H1 (cell line): ENCODE measurements around the gene FAM209B. TPM values are rescaled to one million over a fixed set of nuclear protein-coding genes. Genes with fewer than 3 reads are reported as not detected.

ENCODE experiments used
- CTCF ChIA-PET: fragments of 300-600 bp; sonication (Branson Sonifier 250); formaldehyde crosslinking; loops from one replicate; lab custom pipeline; 2021; ENCODE audit not compliant: partially characterized antibody; lab: Charles Lee
- POLR2A ChIA-PET: fragments of 300-600 bp; sonication (Branson Sonifier 250); formaldehyde crosslinking; loops from one replicate; lab custom pipeline; 2021; ENCODE audit warnings: inconsistent platforms; ENCODE audit not compliant: partially characterized antibody; lab: Charles Lee
- DNase-seq, 2 experiments: peaks; one replicate each; pipeline versions ENCODE4 v3.0.0 to v3.0.0-alpha.2; 2010 to 2022; ENCODE audit warnings: low spot score in 2 of 2, low read depth in 1 of 2, mixed read lengths in 1 of 2
- FAIRE-seq: peaks from 2 replicates; lab custom pipeline; 2011; peaks lifted over from hg19 to GRCh38; lab: Jason Lieb, UNC
- H2AFZ ChIP-seq: 2 replicates; pipeline ENCODE4 v1.8.1; 2012; ENCODE audit warnings: low read length, inconsistent platforms
- H2AK5ac ChIP-seq: 2 replicates; pipeline ENCODE4 v1.6.1; 2013; ENCODE audit warnings: low read depth, low read length
- H2BK120ac ChIP-seq: replicated peaks from 2 replicates; pipeline ENCODE3; 2013; ENCODE audit warnings: low read depth, low read length, inconsistent platforms
- H2BK12ac ChIP-seq: 2 replicates; pipeline ENCODE4 v1.6.1; 2013; ENCODE audit warnings: low read depth, low read length
- H2BK15ac ChIP-seq: 2 replicates; pipeline ENCODE4 v1.6.1; 2013; ENCODE audit warnings: low read length
- H2BK20ac ChIP-seq: 2 replicates; pipeline ENCODE4 v1.6.1; 2013; ENCODE audit warnings: low read length
- H2BK5ac ChIP-seq: 2 replicates; pipeline ENCODE4 v1.6.1; 2013; ENCODE audit warnings: low read depth, low read length
- H3K14ac ChIP-seq: 2 replicates; pipeline ENCODE4 v1.6.1; 2013; ENCODE audit warnings: inconsistent platforms; ENCODE audit not compliant: insufficient read length
- H3K18ac ChIP-seq: 2 replicates; pipeline ENCODE4 v1.6.1; 2013; ENCODE audit warnings: low read length; ENCODE audit errors: extremely low read depth
- H3K23ac ChIP-seq: 2 replicates; pipeline ENCODE4 v1.6.1; 2013; ENCODE audit warnings: inconsistent platforms; ENCODE audit not compliant: insufficient read length
- H3K23me2 ChIP-seq: 2 replicates; pipeline ENCODE4 v1.6.1; 2013; ENCODE audit warnings: low read depth, low read length
- H3K27ac ChIP-seq: 2 replicates; pipeline ENCODE4 v1.6.1; 2011; ENCODE audit warnings: low read depth, low read length, inconsistent platforms
- H3K27me3 ChIP-seq, 4 experiments: replicated peaks in 1 of 4; 1 replicate in 1 of 4; 2 replicates in 3 of 4; pipeline versions ENCODE4 v1.6.1 to v1.8.1; 2011 to 2013; ENCODE audit warnings: low read length in 3 of 4, mild to moderate bottlenecking in 3 of 4, inconsistent platforms in 2 of 4, mixed read lengths in 2 of 4, moderate library complexity in 1 of 4; ENCODE audit not compliant: control insufficient read depth in 3 of 4, insufficient read depth in 3 of 4; ENCODE audit errors: extremely low read depth in 1 of 4
- H3K36me3 ChIP-seq, 4 experiments: 2 replicates each; pipeline versions ENCODE4 v1.6.1 to v1.8.1; 2011 to 2013; ENCODE audit warnings: mild to moderate bottlenecking in 4 of 4, low read length in 3 of 4, moderate library complexity in 2 of 4, control low read depth in 1 of 4, inconsistent platforms in 1 of 4; ENCODE audit not compliant: insufficient read depth in 4 of 4, control insufficient read depth in 2 of 4
- H3K4ac ChIP-seq: replicated peaks from 2 replicates; pipeline ENCODE3; 2013; ENCODE audit warnings: low read length, low read depth, mixed read lengths, inconsistent platforms; ENCODE audit not compliant: insufficient read length
- H3K4me1 ChIP-seq, 4 experiments: replicated peaks in 1 of 4; 1 replicate in 1 of 4; 2 replicates in 3 of 4; pipeline versions ENCODE4 v1.6.1 to v1.8.1; 2011 to 2013; ENCODE audit warnings: low read length in 3 of 4, inconsistent platforms in 2 of 4, mixed read lengths in 1 of 4; ENCODE audit not compliant: insufficient read depth in 4 of 4, control insufficient read depth in 3 of 4
- H3K4me2 ChIP-seq, 2 experiments: 2 replicates each; pipeline versions ENCODE4 v1.6.1 to v1.8.1; 2011 to 2013; ENCODE audit warnings: low read depth in 2 of 2, low read length in 2 of 2, control low read depth in 1 of 2, inconsistent platforms in 1 of 2, mild to moderate bottlenecking in 1 of 2; ENCODE audit not compliant: insufficient read depth in 1 of 2
- H3K4me3 ChIP-seq, 4 experiments: fragments of 200-600, 300-600 bp in 1 of 4; sonication (generic), shearing (Covaris generic), sonication (Bioruptor Twin) in 1 of 4; 2 replicates each; pipeline versions ENCODE4 v1.5.1 to v1.8.1; 2011 to 2016; ENCODE audit warnings: low read length in 4 of 4, low read depth in 3 of 4, control low read depth in 2 of 4, inconsistent platforms in 2 of 4, mild to moderate bottlenecking in 2 of 4, mixed read lengths in 1 of 4, moderate library complexity in 1 of 4; ENCODE audit not compliant: insufficient read depth in 2 of 4; ENCODE audit errors: extremely low read depth in 1 of 4
- H3K56ac ChIP-seq: replicated peaks from 2 replicates; pipeline ENCODE3; 2013; ENCODE audit warnings: low read depth, mild to moderate bottlenecking, mixed read lengths, low read length, inconsistent platforms; ENCODE audit not compliant: insufficient read length
- H3K79me1 ChIP-seq: 2 replicates; pipeline ENCODE4 v1.6.1; 2013; ENCODE audit warnings: low read depth, low read length, control low read depth
- H3K79me2 ChIP-seq, 2 experiments: 2 replicates each; pipeline versions ENCODE4 v1.6.1 to v1.8.1; 2012 to 2013; ENCODE audit warnings: low read length in 2 of 2, mild to moderate bottlenecking in 2 of 2, inconsistent platforms in 1 of 2; ENCODE audit not compliant: insufficient read depth in 2 of 2, control insufficient read depth in 1 of 2
- H3K9ac ChIP-seq, 4 experiments: replicated peaks in 1 of 4; 1 replicate in 1 of 4; 2 replicates in 3 of 4; pipeline versions ENCODE4 v1.6.1 to v1.8.1; 2011 to 2013; ENCODE audit warnings: low read depth in 3 of 4, low read length in 3 of 4, control low read depth in 2 of 4, mild to moderate bottlenecking in 2 of 4, moderate library complexity in 2 of 4, inconsistent platforms in 1 of 4; ENCODE audit errors: extremely low read depth in 1 of 4
- H3K9me3 ChIP-seq, 2 experiments: 2 replicates each; pipeline versions ENCODE4 v1.6.1 to v1.8.1; 2012 to 2013; ENCODE audit warnings: mild to moderate bottlenecking in 2 of 2, moderate library complexity in 2 of 2, control low read depth in 1 of 2, inconsistent platforms in 1 of 2, low read depth in 1 of 2, low read length in 1 of 2, mixed read lengths in 1 of 2; ENCODE audit not compliant: insufficient read depth in 2 of 2
- H4K20me1 ChIP-seq, 2 experiments: replicated peaks in 1 of 2; 2 replicates each; pipeline versions ENCODE3 to v1.8.1; 2011 to 2013; ENCODE audit warnings: inconsistent platforms in 2 of 2, low read length in 2 of 2, mild to moderate bottlenecking in 1 of 2; ENCODE audit not compliant: insufficient read depth in 2 of 2, control insufficient read depth in 1 of 2
- H4K5ac ChIP-seq: 2 replicates; pipeline ENCODE4 v1.6.1; 2013; ENCODE audit warnings: low read length, low read depth, mixed read lengths, inconsistent platforms; ENCODE audit not compliant: insufficient read length
- H4K8ac ChIP-seq: 2 replicates; pipeline ENCODE4 v1.8.0; 2013; ENCODE audit warnings: mild to moderate bottlenecking, moderate library complexity, low read length, inconsistent platforms; ENCODE audit not compliant: insufficient read depth; ENCODE audit errors: extremely low read depth
- H4K91ac ChIP-seq: replicated peaks from 2 replicates; pipeline ENCODE3; 2013; ENCODE audit warnings: low read length, mixed read lengths, inconsistent platforms; ENCODE audit not compliant: insufficient read length
- HDAC6 ChIP-seq: IDR thresholded peaks from one replicate; pipeline ENCODE4 v1.7.1; 2012; ENCODE audit warnings: low read depth, mild to moderate bottlenecking, inconsistent platforms, low read length, moderate library complexity
- RAD21 ChIP-seq, 2 experiments: IDR thresholded peaks in 1 of 2; conservative IDR thresholded peaks in 1 of 2; 2 replicates each; pipeline ENCODE4 v1.6.1; 2011; ENCODE audit warnings: low read depth in 2 of 2, low read length in 2 of 2, improper control_type of control experiment in 1 of 2, inconsistent platforms in 1 of 2, mild to moderate bottlenecking in 1 of 2, moderate library complexity in 1 of 2
- YY1 ChIP-seq: IDR thresholded peaks from 2 replicates; pipeline ENCODE4 v1.6.1; 2011; ENCODE audit warnings: low read depth, mild to moderate bottlenecking, low read length
- ZNF274 ChIP-seq: IDR thresholded peaks from 2 replicates; pipeline ENCODE4 v1.7.0; 2012; ENCODE audit warnings: low read length, borderline replicate concordance; ENCODE audit errors: extremely low read depth
- WGBS, 2 experiments: shearing (Covaris generic) in 1 of 2; methylation state at CpG; one replicate each; pipeline versions ENCODE4 v1.1.6 to v1.1.7; 2013 to 2015; ENCODE audit warnings: low lambda C conversion rate in 2 of 2, mixed read lengths in 2 of 2, inconsistent platforms in 1 of 2, low coverage in 1 of 2, missing lambda C conversion rate in 1 of 2; ENCODE audit not compliant: insufficient replicate concordance in 2 of 2, insufficient coverage in 1 of 2, insufficient read length in 1 of 2; ENCODE audit errors: extremely low coverage in 1 of 2, missing lambda C conversion rate in 1 of 2; 5-methylcytosine and 5-hydroxymethylcytosine counted together
- polyA plus RNA-seq, 7 experiments: library from polyadenylated mRNA; depleted of rRNA in 3 of 7; stranded (reverse) in 5 of 7; unstranded in 2 of 7; fragments of >200 nt in 5 of 7; fragments of 200-250 nt in 2 of 7; gene quantifications; 1 replicate in 5 of 7; 2 replicates in 1 of 7; 4 replicates in 1 of 7; pipeline versions ENCODE4 v1.2.1 to v1.2.3, GENCODE V29; 2011 to 2013; ENCODE audit warnings: missing spikeins in 2 of 7, mixed read lengths in 2 of 7
- total RNA-seq: library from RNA; stranded (reverse); fragmentation: NEBNext Ultra II Directional; extraction: Animal tissue kit (Norgen Biotek cat#: 25700); gene quantifications from 2 replicates; pipeline ENCODE4 v1.2.1, GENCODE V29; 2021

Gene FAM209B
- total and polyA plus RNA-seq, 2 of the 8 experiments (the other 6 are each of a cell fraction or from before 2014, with no cell fraction given): 0.29 TPM; not detected in 1

DNA sequence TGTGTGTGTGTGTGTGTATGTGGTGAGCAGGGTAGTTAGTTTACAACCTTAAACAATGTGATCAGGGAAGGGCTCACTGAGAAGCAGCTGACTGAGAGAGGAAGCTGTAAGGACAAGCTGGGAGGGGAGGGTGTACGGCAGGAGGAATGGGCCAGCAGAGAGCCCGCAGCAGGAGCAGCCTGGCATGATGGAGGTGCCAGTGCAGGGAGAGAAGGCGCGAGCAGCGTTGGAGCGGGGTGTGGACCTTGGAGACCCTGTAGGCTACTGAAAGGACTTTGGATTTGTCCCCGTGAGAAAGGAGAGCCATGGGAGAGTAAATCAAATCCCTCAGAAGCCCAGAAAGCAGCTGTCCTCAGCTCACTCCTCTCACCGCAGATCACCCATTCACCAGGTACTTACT is 18.5 kb downstream of the FAM209B start:
- no peak overlapping the region for H4K91ac ChIP-seq
- H3K79me1 ChIP-seq: no peaks in the 10 kb centered on the region
- H3K9ac ChIP-seq: no peak overlapping the region
- 0 out of 2 replicates have a peak overlapping the region, but pooled peaks have one; percentile 9 for H2BK12ac ChIP-seq
- H3K36me3 ChIP-seq: no peaks in the 10 kb centered on the region
- peaks cover 0 to 2% (median 0%) of the 10 kb centered on the region in 4 experiments; a peak in 1 of 7 replicates for H3K4me1 ChIP-seq
- H4K8ac ChIP-seq: no peak overlapping the region
- no peak overlapping the region for H3K56ac ChIP-seq
- no peak overlapping the region for H4K5ac ChIP-seq
- H2BK20ac ChIP-seq: 0 out of 2 replicates have a peak overlapping the region, but pooled peaks have one; percentile 18
- no peak overlapping the region for H3K4me2 ChIP-seq
- no peak overlapping the region for H2AK5ac ChIP-seq
- H3K4ac ChIP-seq: no peak overlapping the region
- 88% methylated on average over 7 of the region's 8 CpGs; no CpG with 5 or more reads in 1 of the 2 experiments for WGBS, 2 experiments
- H3K14ac ChIP-seq: no peak overlapping the region
- H3K9me3 ChIP-seq: no peaks in the 10 kb centered on the region
- POLR2A ChIA-PET: no interaction called here
- H3K79me2 ChIP-seq: no peaks in the 10 kb centered on the region
- CTCF ChIA-PET: interaction anchor here (0.7 to 5.9 kb wide), 43 partner anchors 9 to 778 kb away, joined by 3 to 95 read pairs (median 5); partner anchors contain the start of genes SPO11 and TFAP2C
- TF ChIP-seq ZNF274 (no peak), YY1 (no peak), RAD21 (IDR thresholded peaks at IDR 0.05 in 1 of 2, conservative IDR thresholded peaks at IDR 0.05 in 1 of 2; ENCODE audit: low read depth in 2 of 2, low read length in 2 of 2) (no peak), HDAC6 (no peak)
- no peak overlapping the region for H2AFZ ChIP-seq
- no peaks in the 10 kb centered on the region for H3K23me2 ChIP-seq
- no peak overlapping the region for H3K23ac ChIP-seq
- H3K18ac ChIP-seq: no peak overlapping the region
- H2BK120ac ChIP-seq: no peak overlapping the region
- no peaks in the 10 kb centered on the region for H4K20me1 ChIP-seq
- H2BK5ac ChIP-seq: no peak overlapping the region
- DNase-seq: no peak
- H3K4me3 ChIP-seq: no peak overlapping the region
- no peak overlapping the region for H2BK15ac ChIP-seq
- H3K27ac ChIP-seq: no peak overlapping the region
- no peaks in the 10 kb centered on the region for H3K27me3 ChIP-seq
- no peak for FAIRE-seq
